HFF-Myc (cell line): ENCODE data around the gene ANKEF1.

Experiments used
- DNase-seq: peaks from one replicate; pipeline ENCODE4 v3.0.0-alpha.2; 2011; ENCODE audit warnings: low read depth; ENCODE audit errors: extremely low read depth
- H3K4me3 ChIP-seq: replicated peaks from 2 replicates; pipeline ENCODE4 v1.5.1; 2011; ENCODE audit warnings: low read depth, mild to moderate bottlenecking, control low read depth, low read length
- CTCF ChIP-seq: IDR thresholded peaks from 2 replicates; pipeline ENCODE4 v1.5.1; 2012; ENCODE audit warnings: mild to moderate bottlenecking, low read depth, low read length, control low read depth; ENCODE audit errors: missing control alignments

ANKEF1 gene

GRCh38 chr20:10067321-10067720, 32.5 kb downstream of the ANKEF1 start:
- TF ChIP-seq CTCF, result no peak
- H3K4me3 ChIP-seq, result no peak overlapping the region
- no peak for DNase-seq

- no peak for TF ChIP-seq CTCF
Measured at GRCh38 chr20:10074513-10074912, 39.7 kb downstream of the ANKEF1 start.

GRCh38 chr20:10075606-10076005, 40.8 kb downstream of the ANKEF1 start:
- TF ChIP-seq CTCF, result no peak
- DNase-seq, result no peak
- no peak overlapping the region for H3K4me3 ChIP-seq

More at GRCh38 chr20:10074513-10074912, 39.7 kb downstream of the ANKEF1 start:
- H3K4me3 ChIP-seq, result no peak overlapping the region
- DNase-seq, result peak; percentile 43

- no peak for DNase-seq
- no peak overlapping the region for H3K4me3 ChIP-seq
- TF ChIP-seq CTCF, result no peak
Measured at GRCh38 chr20:10076126-10077080, 41.6 kb downstream of the ANKEF1 start.

GRCh38 chr20:10077081-10077471, 42.3 kb downstream of the ANKEF1 start:
- H3K4me3 ChIP-seq, result no peak overlapping the region
- TF ChIP-seq CTCF, result peak; percentile 38
- DNase-seq, result no peak

GRCh38 chr20:10077886-10078285, 43.1 kb downstream of the ANKEF1 start:
- no peak for DNase-seq
- no peak for TF ChIP-seq CTCF

More at GRCh38 chr20:10077886-10078285, 43.1 kb downstream of the ANKEF1 start:
- H3K4me3 ChIP-seq, result no peak overlapping the region
